Measurements from ENCODE around the gene PERCC1.

GRCh38 chr16:1398351-1398750 is 32.5 kb upstream of the PERCC1 start:
- TF ChIP-seq CTCF (conservative IDR thresholded peaks at IDR 0.05; ENCODE audit: low read depth, low read length) (no peak), EZH2 (IDR thresholded peaks at IDR 0.05; ENCODE audit: low read length, unreplicated experiment) (no peak), EZH2phosphoT487 (IDR thresholded peaks at IDR 0.05; ENCODE audit: borderline replicate concordance, low read length) (no peak)

Data from PC-3 (cell line).